ENCODE measurements around the gene NSMCE1. TPM values are rescaled to one million over a fixed set of nuclear protein-coding genes. Genes with fewer than 3 reads are reported as not detected.
A peak's percentile ranks its signal among the peaks of the same experiment; 100 is the strongest.
"Not testable (repeated sequence)": the region's sequence is repeated elsewhere in the genome, so short reads cannot be mapped to it uniquely, and the experiment has no call there.

NSMCE1 gene
- total RNA-seq, 1 experiment from 2014 or later: 85.5 TPM

DNA sequence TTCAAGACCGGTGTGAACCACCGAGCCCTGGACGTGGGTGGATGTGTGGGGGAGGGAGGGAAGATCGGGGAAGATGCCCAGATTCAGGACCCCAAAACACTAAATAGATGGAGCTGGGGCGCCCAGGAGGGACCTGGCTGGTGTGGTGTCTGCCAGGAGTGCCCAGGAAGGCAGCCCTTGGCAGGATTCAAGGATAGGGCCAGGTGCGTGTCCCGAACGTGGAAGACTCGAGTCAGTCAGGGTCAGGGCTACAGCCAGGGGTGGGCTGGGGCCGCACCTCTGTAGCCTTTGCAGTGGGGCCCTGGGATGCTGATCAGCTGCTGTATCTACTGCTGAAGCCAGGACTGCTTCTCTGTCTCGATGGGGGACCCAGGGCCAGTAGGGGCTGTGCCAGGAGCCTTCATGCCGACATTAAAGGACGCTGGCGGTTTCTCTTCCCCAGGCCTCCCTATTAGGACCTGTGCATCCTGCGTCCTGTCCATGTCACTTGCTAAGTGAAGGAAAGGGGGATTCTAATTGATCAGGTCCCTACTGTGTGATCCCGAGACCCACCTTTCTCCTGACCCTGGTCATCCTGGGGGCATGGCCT, 52.2 kb downstream of the NSMCE1 start:
- no peak for DNase-seq (ENCODE audit: low read depth)

- DNase-seq (ENCODE audit: low read depth): no peak
These were observed 52.9 kb downstream of the NSMCE1 start for GRCh38 chr16:27215660-27216059.

GRCh38 chr16:27214084-27214961, 54.2 kb downstream of the NSMCE1 start:
- no peak for DNase-seq (ENCODE audit: low read depth)

DNA sequence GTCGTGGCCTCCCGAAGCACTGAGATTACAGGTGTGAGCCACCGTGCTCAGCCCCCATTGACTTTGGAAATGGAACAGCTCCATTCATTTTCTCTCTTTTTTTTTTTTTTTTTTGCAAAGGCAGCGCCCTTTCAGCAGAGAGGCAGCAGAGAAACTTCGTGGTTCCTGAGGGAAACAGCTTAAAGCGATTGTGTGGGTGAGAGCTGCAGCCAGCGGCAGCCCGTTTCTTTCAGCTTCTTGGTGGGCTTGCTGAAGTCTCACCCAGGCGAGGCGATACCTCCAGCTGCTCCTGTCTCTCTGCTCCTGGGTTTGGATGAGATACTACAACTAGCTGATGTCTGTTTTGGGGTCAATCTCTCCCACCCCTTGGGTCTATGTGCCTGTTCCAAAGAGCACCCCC, 57.5 kb downstream of the NSMCE1 start:
- no peak for DNase-seq (ENCODE audit: low read depth)

DNA sequence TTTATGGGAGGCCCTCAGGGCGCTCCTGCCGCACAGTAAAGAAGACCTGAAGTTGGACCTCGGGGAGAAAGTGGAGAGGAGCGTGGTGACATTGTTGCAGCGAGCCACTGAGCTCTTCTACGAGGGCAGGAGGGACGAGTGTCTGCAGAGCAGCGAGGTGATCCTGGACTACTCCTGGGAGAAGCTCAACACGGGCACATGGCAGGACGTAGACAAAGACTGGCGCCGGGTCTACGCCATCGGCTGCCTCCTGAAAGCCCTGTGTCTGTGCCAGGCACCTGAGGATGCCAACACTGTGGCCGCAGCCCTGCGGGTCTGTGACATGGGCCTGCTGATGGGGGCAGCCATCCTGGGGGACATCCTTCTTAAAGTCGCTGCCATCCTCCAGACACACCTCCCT, 58.4 kb downstream of the NSMCE1 start:
- DNase-seq (ENCODE audit: low read depth): no peak

DNA sequence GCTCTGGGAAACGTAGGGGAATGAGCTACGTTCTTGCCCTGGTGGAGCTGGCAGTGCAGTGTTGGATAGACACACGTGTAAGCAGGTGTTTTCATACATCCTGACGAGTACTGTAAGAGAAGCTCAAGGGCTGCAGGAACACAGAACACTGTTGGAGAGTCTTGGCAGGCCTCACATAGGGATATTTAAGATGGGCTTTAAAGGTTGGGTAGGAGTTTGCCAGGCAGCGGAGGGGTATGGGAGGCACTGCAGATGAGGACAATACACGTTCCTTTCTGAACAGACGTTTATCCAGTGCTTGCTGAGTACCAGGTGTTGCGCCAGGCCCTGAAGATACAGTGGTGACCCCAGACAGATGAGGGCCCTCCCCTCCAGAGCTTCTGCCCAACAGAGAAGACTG, 59.0 kb downstream of the NSMCE1 start:
- DNase-seq (ENCODE audit: low read depth): no peak

DNA sequence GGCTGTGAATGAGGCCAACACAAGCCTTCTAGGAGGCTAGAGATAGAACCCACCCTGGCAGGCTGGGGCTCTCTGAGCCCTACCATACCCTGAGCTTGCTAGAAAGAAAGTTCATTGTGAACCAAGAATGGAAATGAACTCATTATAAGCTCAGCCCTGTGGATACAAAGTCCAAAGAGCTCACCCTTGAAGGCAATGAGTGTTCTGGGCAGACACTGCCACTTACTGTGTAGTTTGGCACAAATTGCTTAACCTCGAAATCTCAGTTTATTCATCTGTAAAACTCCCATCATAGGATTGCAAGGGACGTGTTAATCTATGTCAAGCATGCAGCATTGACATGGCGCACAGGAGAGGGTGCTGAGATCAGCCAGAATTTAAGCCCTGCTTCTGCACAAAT, 59.8 kb downstream of the NSMCE1 start:
- DNase-seq (ENCODE audit: low read depth): no peak

DNA sequence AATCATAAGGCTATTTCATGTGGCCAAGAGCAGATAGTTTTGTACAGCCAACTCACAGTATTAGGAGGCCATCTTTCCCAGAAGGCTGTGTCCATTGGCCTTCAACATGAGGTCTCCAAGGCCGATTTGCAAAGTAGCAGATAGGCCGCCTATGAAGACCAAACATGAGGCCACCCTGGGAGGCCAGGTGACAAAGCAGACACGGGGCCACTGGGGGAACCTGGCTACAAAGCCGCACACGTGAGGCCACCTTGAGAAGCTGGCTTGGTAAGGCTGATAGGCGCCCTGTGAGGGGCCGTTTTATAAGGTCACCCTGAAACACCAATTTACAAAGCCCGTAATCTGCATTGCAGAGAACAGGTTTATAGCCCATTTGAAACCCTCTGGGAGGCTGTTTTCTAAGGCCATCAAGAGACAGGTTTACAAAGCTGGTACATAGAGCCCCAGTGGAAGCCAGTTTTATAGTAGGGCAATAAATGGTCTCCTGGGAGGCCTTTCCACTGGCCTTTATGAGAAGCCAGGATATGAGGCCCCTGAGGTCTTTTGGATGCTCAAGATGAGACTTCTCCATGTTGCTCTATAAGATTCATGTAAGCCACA, 60.4 kb downstream of the NSMCE1 start:
- DNase-seq (ENCODE audit: low read depth): no peak

GRCh38 chr16:27207121-27207520, 61.5 kb downstream of the NSMCE1 start:
- not testable (repeated sequence) for DNase-seq (ENCODE audit: low read depth)

DNA sequence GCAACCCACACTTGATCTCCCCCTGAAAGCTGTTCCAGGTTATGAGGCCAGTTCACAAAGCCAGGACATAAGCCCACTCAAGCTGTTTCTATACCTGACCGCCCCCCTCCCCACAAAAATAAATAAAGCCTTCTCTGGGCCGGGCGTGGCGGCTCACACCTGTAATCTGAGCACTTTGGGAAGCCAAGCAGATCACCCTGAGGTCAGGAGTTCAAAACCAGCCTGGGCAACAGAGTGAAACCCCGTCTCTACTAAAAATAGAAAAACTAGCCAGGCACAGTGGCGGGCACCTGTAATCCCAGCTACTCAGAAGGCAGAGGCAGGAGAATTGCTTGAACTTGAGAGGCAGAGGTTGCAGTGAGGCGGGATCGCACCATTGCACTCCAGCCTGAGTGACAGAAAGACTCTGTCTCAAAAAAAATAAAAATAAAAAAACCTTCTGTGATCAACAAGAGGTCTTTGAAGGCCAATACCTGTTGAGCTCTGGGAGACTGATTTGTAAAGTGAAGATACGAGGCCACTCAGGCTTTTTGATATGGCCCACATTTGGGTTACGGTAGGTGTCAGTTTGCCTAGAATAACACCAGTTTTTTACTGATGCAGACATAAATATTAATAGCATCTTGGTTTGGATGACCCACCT, 63.0 kb downstream of the NSMCE1 start:
- no peak for DNase-seq (ENCODE audit: low read depth)

- no peak for DNase-seq (ENCODE audit: low read depth)
These were observed 64.2 kb downstream of the NSMCE1 start for GRCh38 chr16:27204312-27204915.

DNA sequence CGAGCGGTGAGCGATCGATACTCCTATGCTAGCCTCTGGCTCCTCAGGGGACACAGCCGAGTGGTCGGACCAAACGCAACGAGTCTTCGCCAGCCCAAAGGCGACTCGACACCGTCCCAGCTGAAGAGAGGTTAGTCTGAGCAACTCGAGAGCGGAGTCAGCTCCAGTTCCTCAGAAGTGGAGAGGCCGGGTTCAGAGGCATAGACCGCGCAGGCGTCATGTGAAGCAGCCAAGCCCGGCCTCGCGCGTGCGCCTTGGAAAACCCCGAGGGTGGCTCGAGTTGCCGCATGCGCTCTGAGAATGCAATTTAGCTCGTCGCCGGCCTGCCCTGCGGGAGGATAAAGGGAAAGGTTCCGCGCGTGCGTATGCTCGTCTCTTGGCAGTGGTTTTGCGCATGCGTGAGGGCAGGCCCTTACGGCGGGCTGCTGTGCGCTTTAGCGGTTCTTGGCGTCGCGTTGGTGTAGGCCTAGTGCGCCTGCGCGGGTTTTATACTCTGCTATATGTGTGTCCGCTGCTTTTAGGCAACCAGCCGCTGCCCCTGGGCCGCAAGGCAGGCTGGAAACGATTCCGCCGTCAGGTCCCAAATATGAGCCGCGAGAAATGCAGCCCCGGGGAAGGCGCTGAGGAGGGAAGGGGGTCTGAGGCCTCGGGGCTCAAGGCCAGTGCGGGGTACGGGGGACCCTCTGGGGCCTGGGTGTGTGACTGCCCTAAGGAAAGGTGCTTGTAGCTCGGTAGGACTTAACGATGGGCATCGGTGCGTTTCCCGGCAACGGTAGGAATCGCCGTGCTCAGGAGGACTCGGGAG, 64.9 kb downstream of the NSMCE1 start, which contains the start of gene KDM8:
Gene KDM8, plus strand, starts transcription at position 20 of the 805 bp plus-strand sequence. CDS start 6,598 bp downstream, outside the sequence.
- peak; percentile 97 for DNase-seq (ENCODE audit: low read depth)

DNA sequence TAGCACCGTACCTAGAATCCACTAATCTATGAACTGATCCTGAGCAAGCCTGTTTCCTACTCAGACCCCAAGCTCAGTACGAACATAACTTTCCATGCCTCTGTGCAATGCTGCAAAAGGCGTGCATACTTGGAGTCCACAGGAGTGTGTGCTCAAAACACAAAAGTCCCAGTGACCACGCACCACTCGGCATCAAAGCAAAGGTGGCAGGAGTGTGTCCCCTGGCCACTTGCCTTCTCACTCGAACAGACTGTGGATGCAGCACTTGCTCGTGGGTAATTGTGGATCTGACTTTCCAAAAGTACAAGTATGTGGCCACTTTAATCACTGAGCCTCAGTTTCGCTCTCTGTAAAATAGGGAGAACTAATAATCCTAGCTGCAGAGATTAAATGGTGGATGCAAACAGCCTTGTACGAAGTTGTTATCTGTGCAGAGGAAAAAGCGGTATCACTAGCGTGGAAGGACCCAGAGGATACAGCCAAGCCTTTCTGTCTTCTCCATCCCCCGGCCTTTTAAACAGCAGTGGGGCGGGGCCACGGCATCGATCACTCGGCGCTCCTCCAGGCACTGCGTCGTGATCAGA, 65.6 kb downstream of the NSMCE1 start:
- peak; percentile 89 for DNase-seq (ENCODE audit: low read depth)

DNA sequence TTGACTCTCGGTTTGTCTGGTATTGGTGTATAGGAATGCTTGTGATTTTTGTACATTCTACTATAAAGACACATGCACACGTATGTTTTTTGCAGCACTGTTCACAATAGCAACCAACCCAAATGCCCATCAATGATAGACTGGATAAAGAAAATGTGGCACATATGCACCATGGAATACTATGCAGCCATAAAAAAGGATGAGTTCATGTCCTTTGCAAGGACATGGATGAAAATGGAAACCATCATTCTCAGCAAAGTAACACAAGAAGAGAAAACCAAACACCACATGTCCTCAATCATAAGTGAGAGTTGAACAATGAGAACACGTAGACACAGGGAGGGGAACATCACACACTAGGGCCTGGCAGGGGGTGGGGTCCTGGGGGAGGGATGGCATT, 67.7 kb downstream of the NSMCE1 start:
- DNase-seq (ENCODE audit: low read depth): not testable (repeated sequence)

GRCh38 chr16:27199736-27200135, 68.8 kb downstream of the NSMCE1 start:
- DNase-seq (ENCODE audit: low read depth): peak; percentile 44

GRCh38 chr16:27199235-27199586, 69.4 kb downstream of the NSMCE1 start:
- no peak for DNase-seq (ENCODE audit: low read depth)

GRCh38 chr16:27198451-27199234, 69.9 kb downstream of the NSMCE1 start:
- DNase-seq (ENCODE audit: low read depth): no peak

DNA sequence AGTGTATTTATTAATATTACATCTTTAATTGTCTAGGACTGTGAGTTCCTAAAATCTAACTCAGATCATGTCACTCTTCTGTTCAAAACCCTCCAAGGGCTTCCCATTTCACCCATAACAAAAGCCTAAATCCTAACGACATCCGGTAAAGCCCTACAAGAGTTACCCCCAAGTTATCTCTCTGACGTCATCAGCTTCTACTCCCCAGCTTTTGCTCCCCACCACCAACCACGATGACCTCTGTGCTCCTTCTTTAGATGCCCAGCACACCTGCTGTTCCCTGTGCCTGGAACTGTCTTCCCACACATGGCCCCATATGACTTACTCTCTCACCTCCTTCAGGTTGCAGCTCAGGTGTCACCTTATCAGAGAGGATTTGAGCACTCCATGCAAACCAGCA, 71.6 kb downstream of the NSMCE1 start:
- DNase-seq (ENCODE audit: low read depth): no peak

GRCh38 chr16:27195941-27196595, 72.5 kb downstream of the NSMCE1 start:
- DNase-seq (ENCODE audit: low read depth): no peak
